ENCODE results near the gene BEST1.
"Not testable (repeated sequence)": the region's sequence is repeated elsewhere in the genome, so short reads cannot be mapped to it uniquely, and the experiment has no call there.

Gene BEST1

DNA sequence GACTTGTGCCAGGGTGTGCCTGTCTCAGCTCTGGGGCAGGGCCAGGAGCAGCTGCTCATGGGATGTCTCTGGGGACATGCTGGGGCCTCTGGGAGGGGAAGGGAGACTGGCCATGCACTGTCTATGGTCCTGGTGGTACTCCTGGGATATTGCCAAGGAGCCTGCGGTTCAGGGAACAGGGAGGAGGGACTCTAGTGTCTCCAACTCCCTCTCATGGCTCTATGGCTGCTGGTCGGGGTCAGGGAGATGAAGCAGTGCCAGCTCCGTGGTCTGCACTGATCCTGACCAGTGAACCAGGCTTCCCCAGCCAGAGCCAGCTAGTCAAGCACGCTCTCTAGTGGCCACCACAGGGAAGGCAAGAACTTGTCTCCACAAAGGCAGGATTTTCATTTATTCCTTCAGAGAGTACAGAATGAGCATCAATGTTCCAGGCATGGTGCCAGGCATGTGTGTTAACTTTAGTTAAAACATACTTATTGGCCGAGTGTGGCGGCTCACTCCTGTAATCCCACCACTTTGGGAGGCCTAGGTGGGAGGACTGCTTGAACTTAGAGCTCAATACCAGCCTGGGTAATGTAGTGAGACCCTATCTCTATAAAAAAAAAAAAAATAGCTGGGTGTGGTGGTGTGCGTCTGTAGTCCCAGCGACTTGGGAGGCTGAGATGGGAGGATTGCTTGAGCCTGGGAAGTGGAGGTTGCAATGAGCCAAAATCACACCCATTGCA lies 2.5 kb upstream of the BEST1 start:
- DNase-seq (ENCODE audit: low read depth, low spot score) = peak; percentile 89

DNA sequence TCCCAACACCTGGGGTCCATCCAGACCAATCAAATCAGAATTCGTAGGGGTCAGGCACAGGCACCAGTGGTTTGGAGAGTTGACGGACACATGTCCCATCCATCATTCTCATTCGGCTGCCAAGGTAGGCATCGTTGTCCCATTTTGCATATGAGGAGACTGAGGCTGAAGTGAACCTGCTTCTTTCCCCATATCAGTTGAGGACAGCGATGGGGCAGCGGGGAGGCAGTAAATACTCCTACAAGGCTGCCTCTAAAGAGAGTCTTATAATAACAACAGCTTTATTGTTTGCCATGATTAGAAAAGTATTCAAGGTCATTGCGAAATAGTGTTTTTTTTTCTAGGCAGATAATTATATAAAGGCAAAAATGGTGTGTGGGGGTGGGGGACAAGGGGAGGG lies 1.6 kb upstream of the BEST1 start:
- no peak for DNase-seq (ENCODE audit: low read depth, low spot score)

DNA sequence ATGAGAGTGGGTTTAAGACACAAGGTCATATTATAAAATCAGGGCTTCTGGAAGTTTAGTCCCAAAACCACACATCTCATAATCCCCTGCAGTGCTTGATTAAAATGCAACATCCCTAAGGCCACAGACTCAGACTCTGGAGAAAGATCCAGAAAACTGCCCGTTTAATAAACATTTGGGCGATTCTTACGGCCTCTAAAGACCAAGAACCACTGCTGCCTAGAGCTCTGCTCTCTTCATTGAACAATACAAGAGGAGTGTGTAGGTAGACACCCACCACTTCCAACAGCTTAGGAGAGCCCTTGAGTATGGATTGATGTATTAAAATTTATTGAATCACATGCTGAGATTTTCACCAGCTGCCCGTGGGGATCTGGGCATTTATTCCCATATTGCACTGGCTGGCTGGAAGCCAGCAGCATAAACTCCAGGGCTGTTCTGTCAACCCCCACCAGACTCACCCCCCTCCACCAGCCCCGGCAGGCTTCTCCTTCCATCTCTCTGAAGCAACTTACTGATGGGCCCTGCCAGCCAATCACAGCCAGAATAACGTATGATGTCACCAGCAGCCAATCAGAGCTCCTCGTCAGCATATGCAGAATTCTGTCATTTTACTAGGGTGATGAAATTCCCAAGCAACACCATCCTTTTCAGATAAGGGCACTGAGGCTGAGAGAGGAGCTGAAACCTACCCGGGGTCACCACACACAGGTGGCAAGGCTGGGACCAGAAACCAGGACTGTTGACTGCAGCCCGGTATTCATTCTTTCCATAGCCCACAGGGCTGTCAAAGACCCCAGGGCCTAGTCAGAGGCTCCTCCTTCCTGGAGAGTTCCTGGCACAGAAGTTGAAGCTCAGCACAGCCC lies 749 bp upstream of the BEST1 start:
- DNase-seq (ENCODE audit: low read depth, low spot score) = peak; percentile 72

DNA sequence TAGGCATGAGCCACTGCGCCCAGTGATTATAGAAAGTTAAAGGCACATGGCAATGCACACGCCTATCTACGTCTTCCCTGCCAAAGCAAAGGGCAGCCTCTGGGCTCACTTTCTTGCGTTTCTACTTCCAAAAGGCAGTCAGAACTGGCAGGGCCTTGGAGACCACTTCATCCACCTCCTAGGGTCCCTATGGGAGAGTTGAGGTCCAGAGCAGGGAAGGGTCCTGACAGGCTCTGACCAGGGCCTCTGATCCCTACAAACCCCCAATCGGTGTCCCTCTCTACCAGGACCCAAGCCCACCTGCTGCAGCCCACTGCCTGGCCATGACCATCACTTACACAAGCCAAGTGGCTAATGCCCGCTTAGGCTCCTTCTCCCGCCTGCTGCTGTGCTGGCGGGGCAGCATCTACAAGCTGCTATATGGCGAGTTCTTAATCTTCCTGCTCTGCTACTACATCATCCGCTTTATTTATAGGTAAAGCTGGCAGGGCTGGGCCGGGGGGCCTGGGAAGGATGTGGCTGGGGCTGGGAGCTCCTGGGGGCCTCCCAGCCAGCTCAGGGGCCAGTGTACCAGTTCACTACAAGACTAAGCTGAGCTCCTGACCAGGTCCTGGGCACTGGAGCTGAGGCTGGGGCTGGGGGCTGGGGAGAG lies 1.5 kb downstream of the BEST1 start:
- DNase-seq (ENCODE audit: low read depth, low spot score) = no peak

DNA sequence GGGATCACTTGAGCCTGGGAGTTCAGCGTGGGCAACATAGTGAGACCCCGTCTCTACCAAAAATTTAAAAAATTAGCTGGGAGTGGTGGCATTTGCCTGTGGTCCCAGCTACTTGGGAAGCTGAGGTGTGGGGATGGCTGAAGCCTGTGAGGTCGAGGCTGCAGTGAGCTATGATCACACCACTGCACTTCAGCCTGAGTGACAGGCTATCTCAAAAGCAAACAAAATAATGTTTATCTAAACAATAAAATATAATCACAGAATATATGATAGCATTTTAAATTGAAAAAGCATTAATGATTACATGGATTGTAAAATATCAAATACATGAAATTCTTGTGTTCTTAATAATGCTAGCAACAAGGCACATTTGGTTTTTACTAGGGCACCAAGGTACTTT lies 2.7 kb downstream of the BEST1 start:
- DNase-seq (ENCODE audit: low read depth, low spot score) = no peak

DNA sequence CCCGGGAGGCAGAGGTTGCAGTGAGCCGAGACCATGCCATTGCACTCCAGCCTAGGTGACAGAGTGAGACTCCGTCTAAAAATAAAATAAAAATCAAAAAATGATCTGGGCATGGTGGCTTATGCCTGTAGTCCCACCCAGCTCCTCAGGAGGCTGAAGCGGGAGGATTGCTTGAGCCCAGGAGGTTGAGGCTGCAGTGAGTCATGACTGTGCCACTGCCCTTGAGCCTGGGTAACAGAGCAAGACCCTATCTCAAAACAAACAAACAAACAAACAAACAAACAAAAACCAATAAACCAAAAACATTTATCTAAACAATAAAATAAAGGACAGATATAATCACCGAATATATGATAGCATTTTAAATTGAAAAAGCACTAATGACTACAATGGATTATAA lies 3.5 kb downstream of the BEST1 start:
- DNase-seq (ENCODE audit: low read depth, low spot score) = not testable (repeated sequence)

DNA sequence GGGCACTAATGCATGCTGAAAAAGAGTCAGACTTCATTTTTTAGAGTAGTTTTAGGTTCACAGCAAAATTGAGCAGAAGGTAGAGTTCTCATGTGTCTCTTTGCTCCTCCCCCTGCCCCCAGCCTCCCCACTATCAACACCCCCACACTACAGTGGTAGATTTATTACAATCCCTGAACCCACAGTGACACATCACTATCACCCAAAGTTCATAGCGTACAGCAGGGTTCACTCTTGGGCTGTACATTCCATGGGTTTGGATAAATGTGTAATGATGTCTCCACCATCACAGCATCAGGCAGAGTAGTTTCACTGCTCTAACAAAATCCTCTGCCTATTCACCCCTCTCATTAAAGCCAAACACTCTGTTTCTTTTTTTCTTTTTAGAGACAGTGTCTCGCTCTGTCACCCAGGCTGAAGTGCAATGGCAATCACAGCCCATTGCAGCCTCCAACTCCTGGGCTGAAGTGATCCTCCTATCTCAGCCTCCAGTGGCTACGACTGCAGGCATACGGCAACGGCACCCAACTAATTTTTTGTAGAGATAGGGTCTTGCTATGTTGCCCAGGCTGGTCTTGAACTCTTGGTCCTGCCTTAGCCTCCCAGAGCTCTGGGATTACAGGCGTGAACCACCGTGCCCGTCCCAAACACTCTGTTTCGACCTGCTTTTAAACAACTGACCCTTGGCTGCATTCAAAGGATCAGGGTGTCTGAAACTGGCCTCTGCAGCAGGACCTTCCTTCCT lies 4.1 kb downstream of the BEST1 start:
- DNase-seq (ENCODE audit: low read depth, low spot score) = no peak

DNA sequence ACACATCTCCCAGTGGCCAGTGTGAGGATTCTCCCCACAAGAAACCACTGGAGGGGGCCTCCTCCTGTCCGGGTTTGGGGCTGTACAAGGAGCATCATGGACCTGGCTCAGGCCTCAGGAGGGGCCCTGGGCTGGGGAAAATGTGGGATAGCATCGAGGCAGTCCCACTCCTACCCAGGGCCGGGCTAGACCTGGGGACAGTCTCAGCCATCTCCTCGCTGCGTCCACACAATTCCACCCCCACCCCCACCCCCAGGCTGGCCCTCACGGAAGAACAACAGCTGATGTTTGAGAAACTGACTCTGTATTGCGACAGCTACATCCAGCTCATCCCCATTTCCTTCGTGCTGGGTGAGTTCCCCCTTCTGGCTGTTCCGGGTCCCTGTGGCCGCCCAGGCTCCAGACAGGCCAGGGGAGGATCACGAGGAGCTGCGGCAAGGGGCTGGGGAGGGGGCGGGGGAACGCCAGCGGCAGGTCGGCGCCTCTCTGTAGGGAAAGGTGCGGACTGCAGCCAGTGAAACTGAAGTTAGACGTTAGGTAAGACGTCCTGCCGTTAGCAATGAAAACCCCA lies 4.8 kb downstream of the BEST1 start:
- peak; percentile 75 for DNase-seq (ENCODE audit: low read depth, low spot score)

DNA sequence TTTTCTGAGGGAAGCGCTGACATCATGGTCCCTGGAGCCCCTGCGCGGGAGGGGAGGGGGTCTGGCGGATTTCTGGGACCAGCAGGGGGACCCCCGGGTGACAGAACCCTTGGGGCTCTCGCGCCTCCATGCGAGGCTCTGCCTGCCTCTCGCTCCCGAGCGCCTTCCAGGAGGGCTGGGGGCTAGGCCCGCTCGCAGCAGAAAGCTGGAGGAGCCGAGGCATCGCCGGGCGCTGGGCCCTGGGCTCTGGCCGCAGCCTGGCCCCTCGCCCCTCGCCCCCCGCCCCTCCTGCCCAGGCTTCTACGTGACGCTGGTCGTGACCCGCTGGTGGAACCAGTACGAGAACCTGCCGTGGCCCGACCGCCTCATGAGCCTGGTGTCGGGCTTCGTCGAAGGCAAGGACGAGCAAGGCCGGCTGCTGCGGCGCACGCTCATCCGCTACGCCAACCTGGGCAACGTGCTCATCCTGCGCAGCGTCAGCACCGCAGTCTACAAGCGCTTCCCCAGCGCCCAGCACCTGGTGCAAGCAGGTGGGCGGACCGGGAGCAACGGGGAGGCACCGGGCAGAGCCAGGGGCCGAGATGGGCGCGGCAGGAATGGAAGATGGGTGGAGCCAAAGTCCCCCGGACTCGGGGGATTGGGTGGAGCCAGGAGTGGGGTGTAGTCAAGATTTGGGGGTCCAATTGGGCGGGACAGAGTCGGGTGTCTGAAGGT lies 5.4 kb downstream of the BEST1 start:
- DNase-seq (ENCODE audit: low read depth, low spot score) = peak; percentile 46

DNA sequence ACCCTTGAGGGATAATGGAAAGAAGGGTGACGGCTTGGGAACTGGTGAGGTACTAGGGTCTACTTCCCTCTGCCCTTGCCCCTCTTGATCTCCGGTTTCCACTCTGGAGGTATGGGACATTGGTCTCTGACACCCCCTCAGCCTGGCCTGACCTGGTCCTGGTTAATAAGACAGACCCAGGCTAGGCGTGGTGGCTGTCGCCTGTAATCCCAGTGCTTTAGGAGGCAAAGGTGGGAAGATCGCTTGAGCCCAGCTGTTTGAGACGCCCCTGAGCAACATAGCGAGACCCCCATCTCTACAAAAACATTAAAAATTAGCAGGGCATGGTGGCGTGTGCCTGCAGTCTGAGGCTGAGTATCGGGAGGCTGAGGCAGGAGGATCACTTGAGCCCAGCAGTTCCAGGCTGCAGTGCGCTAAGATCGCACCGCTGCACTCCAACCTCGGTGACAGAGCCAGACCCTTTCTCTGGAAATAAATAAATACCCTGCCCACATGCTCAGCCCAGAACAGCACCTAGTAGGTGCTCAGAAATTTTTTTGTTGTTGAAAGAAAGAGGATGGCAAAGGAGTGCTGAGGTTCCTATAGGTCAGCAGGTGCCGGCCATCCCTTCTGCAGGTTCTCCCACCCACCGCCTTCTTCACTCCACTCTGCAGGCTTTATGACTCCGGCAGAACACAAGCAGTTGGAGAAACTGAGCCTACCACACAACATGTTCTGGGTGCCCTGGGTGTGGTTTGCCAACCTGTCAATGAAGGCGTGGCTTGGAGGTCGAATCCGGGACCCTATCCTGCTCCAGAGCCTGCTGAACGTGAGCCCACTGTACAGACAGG lies 6.3 kb downstream of the BEST1 start:
- no peak for DNase-seq (ENCODE audit: low read depth, low spot score)

DNA sequence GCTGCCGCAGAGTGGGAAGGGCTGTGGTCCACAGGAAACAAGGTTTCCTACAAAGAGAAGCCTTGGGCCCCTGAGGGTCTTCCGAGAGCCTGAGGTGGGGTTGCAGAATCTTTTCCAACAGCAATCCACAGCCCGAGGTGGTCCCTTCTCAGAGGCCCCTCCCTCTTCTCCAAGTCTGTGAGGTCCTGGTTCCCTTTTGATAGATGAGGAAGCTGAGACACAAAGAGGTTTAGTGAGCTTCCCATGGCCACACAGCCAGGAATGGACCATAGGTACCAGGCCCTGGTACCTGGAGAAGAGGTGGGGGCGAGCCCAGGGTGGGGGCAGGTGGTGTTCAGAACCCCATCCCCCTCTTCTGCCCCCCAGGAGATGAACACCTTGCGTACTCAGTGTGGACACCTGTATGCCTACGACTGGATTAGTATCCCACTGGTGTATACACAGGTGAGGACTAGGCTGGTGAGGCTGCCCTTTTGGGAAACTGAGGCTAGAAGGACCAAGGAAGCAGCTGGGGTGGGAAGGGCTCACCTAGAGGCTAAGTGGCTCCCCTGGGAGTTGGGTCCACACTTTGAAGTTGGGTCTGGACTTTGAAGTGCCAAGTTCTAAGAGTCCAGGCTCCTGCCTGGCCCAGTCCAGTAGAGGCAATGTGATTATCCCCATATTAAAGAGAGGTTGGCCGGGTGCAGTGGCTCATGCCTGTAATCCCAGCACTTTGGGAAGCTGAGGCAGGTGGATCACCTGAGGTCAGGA lies 7.0 kb downstream of the BEST1 start:
- no peak for DNase-seq (ENCODE audit: low read depth, low spot score)

DNA sequence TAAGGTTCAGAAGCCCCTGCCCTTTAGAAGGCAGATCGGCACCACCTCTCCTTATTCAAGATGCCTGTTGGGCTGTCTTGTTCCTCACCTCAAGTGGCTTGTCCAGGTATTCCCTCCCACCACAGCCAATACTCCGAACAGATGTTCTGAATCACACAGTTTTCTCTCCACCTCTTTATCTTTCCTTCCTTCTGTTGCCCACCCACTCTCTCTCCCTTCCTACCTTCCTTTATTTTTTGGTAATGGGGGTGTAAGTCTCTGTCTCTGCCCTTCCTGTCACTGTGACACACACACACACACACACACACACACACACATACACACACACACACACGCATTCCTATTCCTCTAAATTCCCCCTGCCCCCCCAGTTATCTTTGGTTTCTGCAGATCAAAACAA lies 8.4 kb downstream of the BEST1 start:
- DNase-seq (ENCODE audit: low read depth, low spot score) = no peak

DNA sequence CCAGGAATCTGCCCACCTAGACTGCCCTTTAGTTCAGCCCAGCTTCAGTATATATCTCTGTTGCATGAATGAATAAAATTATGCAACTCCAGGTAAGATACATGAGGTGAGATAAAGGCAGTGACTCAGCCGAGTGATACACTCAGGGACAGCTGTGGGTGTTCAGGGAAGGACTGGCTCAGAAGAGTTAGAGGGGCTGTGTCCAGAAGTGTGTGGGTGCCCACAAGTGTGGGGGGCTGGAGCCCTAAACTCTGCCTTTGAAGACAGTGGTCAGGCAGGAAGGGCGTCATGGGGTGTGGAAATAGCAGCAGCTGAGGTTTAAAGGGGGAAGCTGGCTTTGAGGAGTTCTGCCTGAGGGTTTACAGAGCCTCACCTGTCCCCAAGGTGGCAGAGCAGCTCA lies 9.0 kb downstream of the BEST1 start:
- DNase-seq (ENCODE audit: low read depth, low spot score) = no peak

DNA sequence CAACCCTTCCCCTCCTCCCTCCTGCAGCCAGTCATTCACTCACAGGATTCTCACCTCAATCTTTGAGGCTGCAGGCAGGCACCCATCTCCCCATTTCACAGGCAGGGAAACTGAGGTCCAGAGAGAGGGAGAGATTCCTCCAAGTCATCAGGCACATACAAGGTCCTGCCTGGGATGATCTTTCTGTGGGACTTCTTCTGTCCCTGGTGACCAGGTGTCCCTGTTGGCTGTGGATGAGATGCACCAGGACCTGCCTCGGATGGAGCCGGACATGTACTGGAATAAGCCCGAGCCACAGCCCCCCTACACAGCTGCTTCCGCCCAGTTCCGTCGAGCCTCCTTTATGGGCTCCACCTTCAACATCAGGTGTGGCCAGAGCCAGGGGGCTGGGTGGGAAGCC lies 9.5 kb downstream of the BEST1 start:
- no peak for DNase-seq (ENCODE audit: low read depth, low spot score)

DNA sequence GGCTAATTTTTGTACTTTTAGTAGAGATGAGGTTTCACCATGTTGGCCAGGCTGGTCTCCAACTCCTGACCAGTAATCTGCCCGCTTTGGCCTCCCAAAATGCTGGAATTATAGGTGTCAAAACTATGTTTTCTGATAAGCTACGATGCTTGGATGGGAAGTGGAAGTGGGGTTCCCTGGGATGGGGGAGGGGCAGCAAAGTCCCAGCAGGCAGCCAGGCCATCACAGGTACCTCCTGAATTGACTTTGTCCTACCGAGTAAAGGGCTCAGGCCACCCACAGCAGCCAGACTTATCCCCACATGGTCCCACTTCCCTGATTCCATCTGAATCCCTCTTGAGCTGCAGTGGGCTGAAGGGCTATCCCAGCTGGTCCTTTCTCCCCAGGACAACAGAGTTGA lies 10.4 kb downstream of the BEST1 start:
- DNase-seq (ENCODE audit: low read depth, low spot score) = no peak

DNA sequence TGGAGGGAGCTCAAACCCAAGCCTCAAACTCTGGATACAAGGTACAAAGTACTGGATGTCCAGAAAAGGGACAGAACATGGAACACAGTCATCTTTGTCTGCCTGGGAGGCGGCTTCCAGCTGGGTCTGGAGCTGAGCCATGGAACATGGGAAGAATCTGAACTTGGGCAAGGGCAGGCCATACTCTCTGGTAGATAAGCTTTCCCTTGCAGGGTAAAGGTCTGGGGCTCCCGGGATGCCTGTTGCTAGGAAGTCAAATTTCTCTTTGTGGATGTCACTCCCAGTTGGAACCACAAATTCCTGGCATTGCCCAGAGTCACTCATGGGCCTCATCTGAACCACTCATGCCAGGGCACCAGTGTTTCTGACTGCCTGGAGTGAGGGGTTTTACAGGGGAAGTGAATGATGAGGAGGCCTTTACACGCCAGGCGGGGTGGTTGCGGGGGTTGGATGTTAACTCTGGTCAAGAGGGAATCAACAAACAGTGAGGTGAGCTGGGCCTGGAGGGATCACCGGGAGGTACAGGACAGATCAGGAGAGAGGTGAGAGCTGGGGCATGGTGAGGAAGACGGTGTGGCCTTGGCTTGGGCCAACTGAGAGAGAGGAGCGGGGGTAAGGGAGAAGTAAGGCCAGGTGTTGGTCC lies 11.5 kb downstream of the BEST1 start:
- DNase-seq (ENCODE audit: low read depth, low spot score) = no peak

DNA sequence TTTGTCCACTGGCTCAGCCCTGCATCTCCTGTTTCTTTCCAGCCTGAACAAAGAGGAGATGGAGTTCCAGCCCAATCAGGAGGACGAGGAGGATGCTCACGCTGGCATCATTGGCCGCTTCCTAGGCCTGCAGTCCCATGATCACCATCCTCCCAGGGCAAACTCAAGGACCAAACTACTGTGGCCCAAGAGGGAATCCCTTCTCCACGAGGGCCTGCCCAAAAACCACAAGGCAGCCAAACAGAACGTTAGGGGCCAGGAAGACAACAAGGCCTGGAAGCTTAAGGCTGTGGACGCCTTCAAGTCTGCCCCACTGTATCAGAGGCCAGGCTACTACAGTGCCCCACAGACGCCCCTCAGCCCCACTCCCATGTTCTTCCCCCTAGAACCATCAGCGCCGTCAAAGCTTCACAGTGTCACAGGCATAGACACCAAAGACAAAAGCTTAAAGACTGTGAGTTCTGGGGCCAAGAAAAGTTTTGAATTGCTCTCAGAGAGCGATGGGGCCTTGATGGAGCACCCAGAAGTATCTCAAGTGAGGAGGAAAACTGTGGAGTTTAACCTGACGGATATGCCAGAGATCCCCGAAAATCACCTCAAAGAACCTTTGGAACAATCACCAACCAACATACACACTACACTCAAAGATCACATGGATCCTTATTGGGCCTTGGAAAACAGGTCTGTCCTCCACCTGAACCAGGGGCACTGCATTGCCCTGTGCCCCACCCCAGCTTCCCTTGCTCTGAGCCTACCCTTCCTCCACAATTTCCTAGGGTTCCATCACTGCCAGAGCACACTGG lies 12.3 kb downstream of the BEST1 start:
- DNase-seq (ENCODE audit: low read depth, low spot score) = peak; percentile 27

DNA sequence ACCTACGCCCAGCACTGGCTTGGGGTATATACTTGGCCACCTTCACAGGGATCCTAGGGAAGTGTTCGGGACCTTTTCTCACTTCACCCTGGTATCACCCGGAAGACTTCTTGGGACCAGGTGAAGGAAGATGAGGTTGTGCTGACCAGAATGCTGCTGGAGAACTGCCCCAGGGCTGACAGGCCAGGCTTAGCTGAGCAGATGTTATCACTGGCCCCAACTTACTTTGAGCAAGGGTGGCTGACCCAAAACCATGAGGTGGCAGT lies 12.8 kb downstream of the BEST1 start:
- DNase-seq (ENCODE audit: low read depth, low spot score) = peak; percentile 75
